CD4-positive, alpha-beta T cell treated with Interleukin-6 for 4 hours (primary cell): ENCODE measurements around the gene GPR180.

ENCODE experiments used
- DNase-seq: peaks from one replicate; pipeline ENCODE4 v3.0.0-alpha.2; 2020; ENCODE audit warnings: mixed read lengths

Gene GPR180

GRCh38 chr13:94656766-94657165 lies 55.1 kb downstream of the GPR180 start:
- no peak for DNase-seq

GRCh38 chr13:94657167-94657566 lies 55.5 kb downstream of the GPR180 start:
- DNase-seq: no peak

GRCh38 chr13:94658926-94659597 lies 57.4 kb downstream of the GPR180 start:
- no peak for DNase-seq

- DNase-seq: no peak
Measured at GRCh38 chr13:94659598-94659946, 57.9 kb downstream of the GPR180 start.

GRCh38 chr13:94660695-94661326 lies 59.2 kb downstream of the GPR180 start:
- no peak for DNase-seq

GRCh38 chr13:94661406-94661805 lies 59.7 kb downstream of the GPR180 start:
- no peak for DNase-seq

GRCh38 chr13:94662274-94662945 lies 60.8 kb downstream of the GPR180 start:
- DNase-seq: no peak

- no peak for DNase-seq
Measured at GRCh38 chr13:94664889-94665288, 63.2 kb downstream of the GPR180 start.

- no peak for DNase-seq
Measured at GRCh38 chr13:94666065-94666464, 64.4 kb downstream of the GPR180 start.

GRCh38 chr13:94667190-94667589 lies 65.5 kb downstream of the GPR180 start:
- DNase-seq: no peak

- DNase-seq: no peak
Measured at GRCh38 chr13:94672400-94672799, 70.7 kb downstream of the GPR180 start.

- no peak for DNase-seq
Measured at GRCh38 chr13:94673851-94674250, 72.2 kb downstream of the GPR180 start.

- DNase-seq: peak; percentile 61
Measured at GRCh38 chr13:94674609-94675348, 73.1 kb downstream of the GPR180 start.

- no peak for DNase-seq
Measured at GRCh38 chr13:94677799-94678198, 76.1 kb downstream of the GPR180 start.

- DNase-seq: no peak
Measured at GRCh38 chr13:94678845-94679244, 77.2 kb downstream of the GPR180 start.

- DNase-seq: no peak
Measured at GRCh38 chr13:94679614-94680013, 78.0 kb downstream of the GPR180 start.

- no peak for DNase-seq
Measured at GRCh38 chr13:94682229-94682628, 80.6 kb downstream of the GPR180 start.

GRCh38 chr13:94683409-94683808 lies 81.8 kb downstream of the GPR180 start:
- DNase-seq: no peak
